Adipose tissue (tissue), 3 donors: ENCODE data around the gene TMEM259. TPM values are rescaled to one million over a fixed set of nuclear protein-coding genes. Genes with fewer than 3 reads are reported as not detected.

Experiments
- H3K27ac ChIP-seq: one replicate; pipeline ENCODE4 v1.5.1; 2013; ENCODE audit warnings: low read depth, low read length
- WGBS, 3 donors: extraction: QIAGEN DNeasy Blood & Tissue Kit; methylation state at CpG; one replicate each; pipeline ENCODE4 v1.1.7; 2013; 5-methylcytosine and 5-hydroxymethylcytosine counted together
- polyA plus RNA-seq, 3 donors: library from polyadenylated mRNA; stranded (reverse); fragments of 200-250 nt; gene quantifications; one replicate each; pipeline ENCODE4 v1.2.3, GENCODE V29; 2013
- donor health status: healthy with polysubstance abuse.
- donor health status: Bipolar disorder and iron deficiency.
- donor health status: healthy.

Gene TMEM259
- polyA plus RNA-seq, 3 donors = 107 to 198 (median 126) TPM

- WGBS, 3 donors = 71 to 77% (median 74%) methylated on average over 26 of the region's 26 CpGs
These were observed 25.7 kb downstream of the TMEM259 start for GRCh38 chr19:995051-995827.

GRCh38 chr19:994516-994915 lies 26.4 kb downstream of the TMEM259 start:
- 94 to 95% (median 94%) methylated on average over 18 of the region's 18 CpGs for WGBS, 3 donors
- no peak overlapping the region for H3K27ac ChIP-seq

More at GRCh38 chr19:995051-995827, 25.7 kb downstream of the TMEM259 start:
- no peak overlapping the region for H3K27ac ChIP-seq

GRCh38 chr19:993831-994393 lies 27.0 kb downstream of the TMEM259 start:
- WGBS, 3 donors = 91 to 92% (median 92%) methylated on average over 40 to 43 of the region's 43 CpGs

GRCh38 chr19:993361-993830 lies 27.5 kb downstream of the TMEM259 start:
- H3K27ac ChIP-seq = no peak overlapping the region
- 85 to 93% (median 87%) methylated on average over 17 of the region's 17 CpGs for WGBS, 3 donors

More at GRCh38 chr19:993831-994393, 27.0 kb downstream of the TMEM259 start:
- no peak overlapping the region for H3K27ac ChIP-seq

GRCh38 chr19:992670-993055 lies 28.3 kb downstream of the TMEM259 start:
- 85 to 96% (median 95%) methylated on average over 13 of the region's 13 CpGs for WGBS, 3 donors
- no peak overlapping the region for H3K27ac ChIP-seq

- WGBS, 3 donors = 93 to 96% (median 95%) methylated on average over 32 to 42 of the region's 42 CpGs
- H3K27ac ChIP-seq = no peak overlapping the region
These were observed 28.8 kb downstream of the TMEM259 start for GRCh38 chr19:991932-992669.

- WGBS, 3 donors = 77 to 89% (median 81%) methylated on average over 30 to 41 of the region's 47 CpGs
These were observed 29.6 kb downstream of the TMEM259 start for GRCh38 chr19:991174-991931.

GRCh38 chr19:990746-991145 lies 30.2 kb downstream of the TMEM259 start:
- no peak overlapping the region for H3K27ac ChIP-seq
- WGBS, 3 donors = 90 to 94% (median 91%) methylated on average over 23 of the region's 23 CpGs

More at GRCh38 chr19:991174-991931, 29.6 kb downstream of the TMEM259 start:
- no peak overlapping the region for H3K27ac ChIP-seq

GRCh38 chr19:990119-990571 lies 30.8 kb downstream of the TMEM259 start:
- WGBS, 3 donors = 55 to 84% (median 81%) methylated on average over 27 of the region's 27 CpGs
- no peak overlapping the region for H3K27ac ChIP-seq

GRCh38 chr19:989381-990081 lies 31.4 kb downstream of the TMEM259 start:
- 89 to 93% (median 91%) methylated on average over 25 of the region's 25 CpGs for WGBS, 3 donors
- H3K27ac ChIP-seq = no peak overlapping the region

GRCh38 chr19:988510-988909 lies 32.4 kb downstream of the TMEM259 start:
- 87 to 91% (median 88%) methylated on average over 15 of the region's 15 CpGs for WGBS, 3 donors
- no peak overlapping the region for H3K27ac ChIP-seq

GRCh38 chr19:988081-988480 lies 32.8 kb downstream of the TMEM259 start:
- no peak overlapping the region for H3K27ac ChIP-seq
- 70 to 84% (median 83%) methylated on average over 14 of the region's 14 CpGs for WGBS, 3 donors

GRCh38 chr19:986083-986482 lies 34.8 kb downstream of the TMEM259 start:
- WGBS, 3 donors = 89 to 92% (median 91%) methylated on average over 14 of the region's 14 CpGs
- H3K27ac ChIP-seq = no peak overlapping the region

- WGBS, 3 donors = 1% methylated on average over 68 to 78 of the region's 78 CpGs
- H3K27ac ChIP-seq = no peak within 1 kb of the TSS
These were observed 36.6 kb downstream of the TMEM259 start, which contains the start of gene WDR18 for GRCh38 chr19:984165-984967. Gene WDR18, plus strand, starts transcription at chr19:984345. Its CDS starts 9 bp downstream, at chr19:984354.

GRCh38 chr19:982567-983170 lies 38.3 kb downstream of the TMEM259 start:
- WGBS, 3 donors = 1% methylated on average over 35 to 46 of the region's 46 CpGs

GRCh38 chr19:980133-980998 lies 40.6 kb downstream of the TMEM259 start:
- H3K27ac ChIP-seq = no peak overlapping the region
- 38 to 44% (median 41%) methylated on average over 32 of the region's 32 CpGs for WGBS, 3 donors

More at GRCh38 chr19:982567-983170, 38.3 kb downstream of the TMEM259 start:
- no peak overlapping the region for H3K27ac ChIP-seq
